ENCODE data around the gene INSYN2B. TPM values are rescaled to one million over a fixed set of nuclear protein-coding genes. Genes with fewer than 3 reads are reported as not detected.

INSYN2B gene
- polyA plus RNA-seq, 4 donors = 0.01 to 0.03 TPM; not detected in 2

- no peaks in the 10 kb centered on the region for H3K27me3 ChIP-seq (ENCODE audit: control insufficient read depth in 3 of 3, insufficient read depth in 3 of 3, low read length in 3 of 3)
- H3K27ac ChIP-seq (ENCODE audit: low read depth in 1 of 3, low read length in 2 of 3) = no peak overlapping the region
- no peaks in the 10 kb centered on the region for H3K4me1 ChIP-seq (ENCODE audit: control insufficient read depth in 3 of 3, insufficient read depth in 2 of 3, low read depth in 1 of 3, low read length in 2 of 3)
- 88 to 94% (median 92%) methylated on average over 2 of the region's 2 CpGs for WGBS, 3 donors
- no peaks in the 10 kb centered on the region for H3K36me3 ChIP-seq (ENCODE audit: control insufficient read depth in 3 of 3, insufficient read depth in 2 of 3, low read depth in 1 of 3, low read length in 3 of 3)
- H3K4me3 ChIP-seq (ENCODE audit: low read depth in 1 of 3, low read length in 3 of 3) = no peak overlapping the region
- DNase-seq = no peak
- no peak for FAIRE-seq
- no peaks in the 10 kb centered on the region for H3K9me3 ChIP-seq (ENCODE audit: control insufficient read depth in 2 of 2, insufficient read depth in 1 of 2, low read depth in 1 of 2, low read length in 1 of 2)
Observed at GRCh38 chr5:169938439-169938838, 41.9 kb downstream of the INSYN2B start.

GRCh38 chr5:169935762-169936161 lies 44.5 kb downstream of the INSYN2B start:
- Histone ChIP-seq H3K27ac (ENCODE audit: low read depth in 1 of 3, low read length in 2 of 3) (no peak overlapping the region), H3K4me1 (ENCODE audit: control insufficient read depth in 3 of 3, insufficient read depth in 2 of 3, low read depth in 1 of 3, low read length in 2 of 3) (no peaks in the 10 kb centered on the region), H3K9me3 (ENCODE audit: control insufficient read depth in 2 of 2, insufficient read depth in 1 of 2, low read depth in 1 of 2, low read length in 1 of 2) (no peaks in the 10 kb centered on the region), H3K27me3 (ENCODE audit: control insufficient read depth in 3 of 3, insufficient read depth in 3 of 3, low read length in 3 of 3) (no peaks in the 10 kb centered on the region), H3K4me3 (ENCODE audit: low read depth in 1 of 3, low read length in 3 of 3) (no peak overlapping the region), H3K36me3 (ENCODE audit: control insufficient read depth in 3 of 3, insufficient read depth in 2 of 3, low read depth in 1 of 3, low read length in 3 of 3) (no peaks in the 10 kb centered on the region)
- WGBS, 3 donors = 66 to 75% (median 72%) methylated on average over 5 of the region's 5 CpGs
- FAIRE-seq (no peak), DNase-seq (no peak)

GRCh38 chr5:169934990-169935389 lies 45.3 kb downstream of the INSYN2B start:
- FAIRE-seq (no peak), DNase-seq (no peak)
- H3K9me3 ChIP-seq (ENCODE audit: control insufficient read depth in 2 of 2, insufficient read depth in 1 of 2, low read depth in 1 of 2, low read length in 1 of 2) = no peaks in the 10 kb centered on the region
- no peak overlapping the region for H3K27ac ChIP-seq (ENCODE audit: low read depth in 1 of 3, low read length in 2 of 3)
- H3K36me3 ChIP-seq (ENCODE audit: control insufficient read depth in 3 of 3, insufficient read depth in 2 of 3, low read depth in 1 of 3, low read length in 3 of 3) = no peaks in the 10 kb centered on the region
- H3K27me3 ChIP-seq (ENCODE audit: control insufficient read depth in 3 of 3, insufficient read depth in 3 of 3, low read length in 3 of 3) = no peaks in the 10 kb centered on the region
- 64 to 74% (median 65%) methylated on average over 7 of the region's 7 CpGs for WGBS, 3 donors
- no peak overlapping the region for H3K4me3 ChIP-seq (ENCODE audit: low read depth in 1 of 3, low read length in 3 of 3)
- H3K4me1 ChIP-seq (ENCODE audit: control insufficient read depth in 3 of 3, insufficient read depth in 2 of 3, low read depth in 1 of 3, low read length in 2 of 3) = no peaks in the 10 kb centered on the region

GRCh38 chr5:169933616-169934015 lies 46.7 kb downstream of the INSYN2B start:
- Histone ChIP-seq H3K4me1 (ENCODE audit: control insufficient read depth in 3 of 3, insufficient read depth in 2 of 3, low read depth in 1 of 3, low read length in 2 of 3) (no peaks in the 10 kb centered on the region), H3K27me3 (ENCODE audit: control insufficient read depth in 3 of 3, insufficient read depth in 3 of 3, low read length in 3 of 3) (no peaks in the 10 kb centered on the region), H3K36me3 (ENCODE audit: control insufficient read depth in 3 of 3, insufficient read depth in 2 of 3, low read depth in 1 of 3, low read length in 3 of 3) (no peaks in the 10 kb centered on the region), H3K27ac (ENCODE audit: low read depth in 1 of 3, low read length in 2 of 3) (no peak overlapping the region), H3K9me3 (ENCODE audit: control insufficient read depth in 2 of 2, insufficient read depth in 1 of 2, low read depth in 1 of 2, low read length in 1 of 2) (no peaks in the 10 kb centered on the region), H3K4me3 (ENCODE audit: low read depth in 1 of 3, low read length in 3 of 3) (no peak overlapping the region)
- no peak for FAIRE-seq
- WGBS, 3 donors = 75 to 85% (median 76%) methylated on average over 7 of the region's 7 CpGs
- no peak for DNase-seq

GRCh38 chr5:169933127-169933526 lies 47.2 kb downstream of the INSYN2B start:
- Histone ChIP-seq H3K9me3 (ENCODE audit: control insufficient read depth in 2 of 2, insufficient read depth in 1 of 2, low read depth in 1 of 2, low read length in 1 of 2) (no peaks in the 10 kb centered on the region), H3K4me3 (ENCODE audit: low read depth in 1 of 3, low read length in 3 of 3) (no peak overlapping the region), H3K27ac (ENCODE audit: low read depth in 1 of 3, low read length in 2 of 3) (no peak overlapping the region), H3K4me1 (ENCODE audit: control insufficient read depth in 3 of 3, insufficient read depth in 2 of 3, low read depth in 1 of 3, low read length in 2 of 3) (no peaks in the 10 kb centered on the region), H3K27me3 (ENCODE audit: control insufficient read depth in 3 of 3, insufficient read depth in 3 of 3, low read length in 3 of 3) (no peaks in the 10 kb centered on the region), H3K36me3 (ENCODE audit: control insufficient read depth in 3 of 3, insufficient read depth in 2 of 3, low read depth in 1 of 3, low read length in 3 of 3) (no peaks in the 10 kb centered on the region)
- no peak for FAIRE-seq
- 14 to 57% (median 52%) methylated on average over 1 of the region's 1 CpG for WGBS, 3 donors
- no peak for DNase-seq

GRCh38 chr5:169923988-169924387 lies 56.3 kb downstream of the INSYN2B start:
- no peak for FAIRE-seq
- H3K27me3 ChIP-seq (ENCODE audit: control insufficient read depth in 3 of 3, insufficient read depth in 3 of 3, low read length in 3 of 3) = no peaks in the 10 kb centered on the region
- no peak overlapping the region for H3K27ac ChIP-seq (ENCODE audit: low read depth in 1 of 3, low read length in 2 of 3)
- H3K9me3 ChIP-seq (ENCODE audit: control insufficient read depth in 2 of 2, insufficient read depth in 1 of 2, low read depth in 1 of 2, low read length in 1 of 2) = no peaks in the 10 kb centered on the region
- no peak overlapping the region for H3K4me3 ChIP-seq (ENCODE audit: low read depth in 1 of 3, low read length in 3 of 3)
- no peaks in the 10 kb centered on the region for H3K36me3 ChIP-seq (ENCODE audit: control insufficient read depth in 3 of 3, insufficient read depth in 2 of 3, low read depth in 1 of 3, low read length in 3 of 3)
- 41 to 71% (median 58%) methylated on average over 1 of the region's 1 CpG for WGBS, 3 donors
- H3K4me1 ChIP-seq (ENCODE audit: control insufficient read depth in 3 of 3, insufficient read depth in 2 of 3, low read depth in 1 of 3, low read length in 2 of 3) = no peaks in the 10 kb centered on the region
- DNase-seq = no peak

GRCh38 chr5:169922474-169922873 lies 57.8 kb downstream of the INSYN2B start:
- H3K27me3 ChIP-seq (ENCODE audit: control insufficient read depth in 3 of 3, insufficient read depth in 3 of 3, low read length in 3 of 3) = no peaks in the 10 kb centered on the region
- 82 to 97% (median 91%) methylated on average over 1 of the region's 1 CpG for WGBS, 3 donors
- DNase-seq (no peak), FAIRE-seq (no peak)
- no peaks in the 10 kb centered on the region for H3K36me3 ChIP-seq (ENCODE audit: control insufficient read depth in 3 of 3, insufficient read depth in 2 of 3, low read depth in 1 of 3, low read length in 3 of 3)
- H3K4me3 ChIP-seq (ENCODE audit: low read depth in 1 of 3, low read length in 3 of 3) = no peak overlapping the region
- no peak overlapping the region for H3K27ac ChIP-seq (ENCODE audit: low read depth in 1 of 3, low read length in 2 of 3)
- H3K4me1 ChIP-seq (ENCODE audit: control insufficient read depth in 3 of 3, insufficient read depth in 2 of 3, low read depth in 1 of 3, low read length in 2 of 3) = no peaks in the 10 kb centered on the region
- H3K9me3 ChIP-seq (ENCODE audit: control insufficient read depth in 2 of 2, insufficient read depth in 1 of 2, low read depth in 1 of 2, low read length in 1 of 2) = no peaks in the 10 kb centered on the region

GRCh38 chr5:169921949-169922348 lies 58.3 kb downstream of the INSYN2B start:
- Histone ChIP-seq H3K4me1 (ENCODE audit: control insufficient read depth in 3 of 3, insufficient read depth in 2 of 3, low read depth in 1 of 3, low read length in 2 of 3) (no peaks in the 10 kb centered on the region), H3K4me3 (ENCODE audit: low read depth in 1 of 3, low read length in 3 of 3) (no peak overlapping the region), H3K27me3 (ENCODE audit: control insufficient read depth in 3 of 3, insufficient read depth in 3 of 3, low read length in 3 of 3) (no peaks in the 10 kb centered on the region), H3K27ac (ENCODE audit: low read depth in 1 of 3, low read length in 2 of 3) (no peak overlapping the region), H3K36me3 (ENCODE audit: control insufficient read depth in 3 of 3, insufficient read depth in 2 of 3, low read depth in 1 of 3, low read length in 3 of 3) (no peaks in the 10 kb centered on the region), H3K9me3 (ENCODE audit: control insufficient read depth in 2 of 2, insufficient read depth in 1 of 2, low read depth in 1 of 2, low read length in 1 of 2) (no peaks in the 10 kb centered on the region)
- FAIRE-seq (no peak), DNase-seq (no peak)
- WGBS, 3 donors = 11 to 52% (median 26%) methylated on average over 1 of the region's 1 CpG

- Histone ChIP-seq H3K4me1 (ENCODE audit: control insufficient read depth in 3 of 3, insufficient read depth in 2 of 3, low read depth in 1 of 3, low read length in 2 of 3) (no peaks in the 10 kb centered on the region), H3K27ac (ENCODE audit: low read depth in 1 of 3, low read length in 2 of 3) (no peak overlapping the region), H3K27me3 (ENCODE audit: control insufficient read depth in 3 of 3, insufficient read depth in 3 of 3, low read length in 3 of 3) (no peaks in the 10 kb centered on the region), H3K36me3 (ENCODE audit: control insufficient read depth in 3 of 3, insufficient read depth in 2 of 3, low read depth in 1 of 3, low read length in 3 of 3) (no peaks in the 10 kb centered on the region), H3K4me3 (ENCODE audit: low read depth in 1 of 3, low read length in 3 of 3) (no peak overlapping the region), H3K9me3 (ENCODE audit: control insufficient read depth in 2 of 2, insufficient read depth in 1 of 2, low read depth in 1 of 2, low read length in 1 of 2) (no peaks in the 10 kb centered on the region)
- DNase-seq (no peak), FAIRE-seq (no peak)
- WGBS, 3 donors = 34 to 53% (median 48%) methylated on average over 3 of the region's 3 CpGs
Observed at GRCh38 chr5:169921384-169921783, 58.9 kb downstream of the INSYN2B start.
